Amniotic epithelial cell (primary cell): Measurements from ENCODE around the gene PTH2R.
"Not testable (repeated sequence)": the region's sequence is repeated elsewhere in the genome, so short reads cannot be mapped to it uniquely, and the experiment has no call there.

Experiments used
- DNase-seq: peaks from one replicate; pipeline ENCODE4 v3.0.0-alpha.2; 2010; ENCODE audit warnings: low read depth

PTH2R gene

DNA sequence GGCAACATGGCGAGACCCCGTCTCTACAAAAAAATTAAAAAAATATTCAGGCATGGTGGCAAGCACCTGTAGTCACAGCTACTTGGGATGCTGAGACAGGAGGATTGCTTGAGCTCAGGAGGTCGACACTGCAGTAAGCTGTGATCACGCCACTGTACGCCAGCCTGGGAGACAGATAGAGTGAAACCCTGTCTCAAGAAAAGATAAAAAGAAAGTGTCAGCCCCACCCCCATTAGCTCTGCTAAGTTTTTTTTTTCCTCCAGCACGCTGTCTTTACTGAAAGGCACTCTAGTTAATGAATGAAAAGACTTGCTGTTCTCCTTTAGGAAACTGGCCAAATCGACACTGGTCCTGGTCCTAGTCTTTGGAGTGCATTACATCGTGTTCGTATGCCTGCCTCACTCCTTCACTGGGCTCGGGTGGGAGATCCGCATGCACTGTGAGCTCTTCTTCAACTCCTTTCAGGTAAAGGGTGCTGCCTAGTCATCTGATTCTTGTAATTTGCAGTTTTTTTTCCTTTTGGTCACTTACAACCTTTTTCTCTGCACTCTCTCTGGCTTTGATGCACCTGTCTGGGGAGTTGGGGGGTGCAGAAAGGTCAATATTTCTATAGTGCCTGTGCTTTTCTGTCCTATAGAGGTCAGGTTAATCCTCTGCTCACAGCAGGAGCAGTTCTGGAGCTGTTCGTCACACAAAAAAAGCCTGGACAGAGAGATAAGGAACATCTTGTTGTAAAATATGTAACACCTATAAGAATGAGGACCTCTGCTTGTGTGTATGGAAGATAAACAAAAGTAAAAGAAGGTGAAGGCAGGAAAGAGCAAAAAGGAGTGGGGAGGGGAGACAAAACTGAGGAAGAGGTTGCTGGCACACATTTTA is 82.3 kb downstream of the PTH2R start:
- DNase-seq, result no peak

DNA sequence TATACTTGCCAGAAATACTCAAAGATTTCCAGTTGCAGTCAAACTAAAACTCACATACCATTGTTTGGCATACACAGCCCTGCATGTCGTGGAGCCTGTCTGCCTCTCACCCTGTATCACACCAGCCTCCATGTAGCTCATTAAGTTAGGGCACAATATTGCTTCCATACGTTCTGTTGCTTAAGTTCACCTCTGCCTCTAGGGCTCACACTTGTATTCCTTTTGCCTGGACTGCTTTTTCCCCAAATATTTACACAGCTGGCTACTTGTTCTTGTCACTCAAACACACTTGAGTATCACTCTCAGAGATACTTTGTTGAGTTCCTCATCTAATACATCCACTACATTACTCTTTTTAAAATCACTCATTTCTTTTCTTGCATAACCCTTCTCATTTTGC is 83.1 kb downstream of the PTH2R start:
- no peak for DNase-seq

DNA sequence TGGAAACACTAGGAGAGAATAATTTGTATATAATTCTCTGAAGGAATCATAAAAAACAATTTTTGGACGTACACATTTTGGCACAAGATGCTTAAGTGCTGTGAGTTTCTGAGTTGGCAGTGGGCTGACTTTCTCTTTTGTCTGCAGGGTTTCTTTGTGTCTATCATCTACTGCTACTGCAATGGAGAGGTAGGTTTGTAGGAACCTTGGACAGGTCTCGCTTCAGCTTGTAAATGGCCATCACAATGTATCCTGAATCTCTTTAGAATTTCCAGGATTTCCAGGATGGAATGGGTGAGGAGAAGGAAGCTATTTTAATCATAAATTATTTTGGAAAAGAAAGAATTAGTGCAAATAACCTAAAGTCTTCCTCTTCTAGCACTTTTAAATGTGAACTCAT is 83.9 kb downstream of the PTH2R start:
- DNase-seq, result no peak

DNA sequence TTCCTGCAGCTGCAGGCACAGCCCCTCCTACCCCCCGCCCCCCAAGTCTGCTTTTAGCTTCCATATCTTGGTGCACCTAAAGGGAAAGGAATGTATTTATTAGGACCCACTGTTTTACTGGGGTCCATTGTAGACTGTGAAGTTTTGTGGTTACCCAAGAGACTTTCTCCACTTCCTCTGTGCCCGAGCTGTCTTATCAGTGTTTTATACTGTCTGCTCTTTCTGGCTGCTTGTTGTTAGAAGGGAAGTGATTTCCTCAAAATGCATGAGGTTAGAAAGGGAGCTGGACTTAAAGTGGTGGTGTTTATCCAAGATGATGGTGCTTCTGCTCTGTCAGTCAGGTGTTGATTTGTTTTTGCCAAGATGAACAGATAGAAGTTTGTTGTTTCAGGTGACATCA is 85.0 kb downstream of the PTH2R start:
- no peak for DNase-seq

DNA sequence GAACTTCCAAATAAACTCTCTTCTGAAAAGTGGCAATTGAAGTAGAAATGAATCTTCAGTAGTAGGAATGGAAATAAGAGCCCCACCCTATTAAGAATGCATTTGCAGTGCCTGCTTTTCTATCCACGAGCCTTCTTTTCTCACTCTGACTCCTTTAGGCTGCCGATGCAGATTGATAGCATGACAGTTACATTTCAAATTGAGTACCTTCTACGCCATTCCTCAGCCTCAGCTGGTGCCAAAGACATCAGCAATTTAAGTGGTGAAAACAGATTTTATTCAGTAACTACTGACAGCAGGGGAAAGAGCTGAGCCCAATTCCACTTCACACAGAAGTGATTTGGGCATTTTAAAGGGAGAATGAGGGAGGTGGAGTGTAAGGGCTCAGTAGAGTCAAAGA is 85.5 kb downstream of the PTH2R start:
- DNase-seq, result no peak

DNA sequence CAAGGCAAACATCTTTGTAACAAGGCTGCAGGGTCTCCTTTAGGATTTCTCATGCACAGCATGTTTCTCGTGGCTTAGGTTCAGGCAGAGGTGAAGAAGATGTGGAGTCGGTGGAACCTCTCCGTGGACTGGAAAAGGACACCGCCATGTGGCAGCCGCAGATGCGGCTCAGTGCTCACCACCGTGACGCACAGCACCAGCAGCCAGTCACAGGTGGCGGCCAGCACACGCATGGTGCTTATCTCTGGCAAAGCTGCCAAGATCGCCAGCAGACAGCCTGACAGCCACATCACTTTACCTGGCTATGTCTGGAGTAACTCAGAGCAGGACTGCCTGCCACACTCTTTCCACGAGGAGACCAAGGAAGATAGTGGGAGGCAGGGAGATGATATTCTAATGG is 86.6 kb downstream of the PTH2R start:
- no peak for DNase-seq

DNA sequence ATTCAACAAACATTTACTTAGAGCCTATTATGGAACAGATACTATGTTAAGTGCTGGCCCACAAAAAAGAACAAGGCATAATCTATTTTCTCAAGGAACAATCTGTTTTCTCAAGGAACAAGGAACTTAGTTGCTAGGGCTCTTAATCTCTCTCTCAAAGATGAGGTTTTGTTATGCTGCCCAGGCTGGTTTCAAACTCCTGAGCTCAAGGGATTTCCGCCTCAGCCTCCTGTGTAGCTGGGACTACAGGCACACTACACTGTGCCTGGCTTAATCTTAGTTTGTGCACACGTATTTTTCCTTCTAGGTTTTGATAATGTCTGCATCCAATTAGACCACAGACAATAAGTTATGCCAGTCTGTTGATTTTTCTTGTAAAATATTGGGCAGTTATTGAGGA is 89.5 kb downstream of the PTH2R start:
- no peak for DNase-seq

DNA sequence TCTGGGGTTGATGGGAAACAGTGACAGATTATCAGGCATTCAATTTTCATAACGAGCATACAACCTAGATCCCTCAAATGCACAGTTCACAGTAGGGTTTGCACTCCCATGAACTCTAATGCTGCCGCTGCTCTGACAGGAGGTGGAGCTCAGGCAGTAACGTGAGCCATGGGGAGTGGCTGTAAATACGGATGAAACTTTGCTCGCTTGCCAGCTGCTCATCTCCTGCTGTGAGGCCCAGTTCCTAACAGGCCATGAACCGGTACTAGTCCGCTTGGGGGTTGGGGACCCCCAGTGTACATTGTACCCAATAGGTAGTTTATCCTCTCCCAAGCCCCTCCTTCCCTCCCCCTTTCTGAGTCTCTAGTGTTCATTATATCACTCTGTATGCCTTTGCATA is 94.6 kb downstream of the PTH2R start:
- no peak for DNase-seq

DNA sequence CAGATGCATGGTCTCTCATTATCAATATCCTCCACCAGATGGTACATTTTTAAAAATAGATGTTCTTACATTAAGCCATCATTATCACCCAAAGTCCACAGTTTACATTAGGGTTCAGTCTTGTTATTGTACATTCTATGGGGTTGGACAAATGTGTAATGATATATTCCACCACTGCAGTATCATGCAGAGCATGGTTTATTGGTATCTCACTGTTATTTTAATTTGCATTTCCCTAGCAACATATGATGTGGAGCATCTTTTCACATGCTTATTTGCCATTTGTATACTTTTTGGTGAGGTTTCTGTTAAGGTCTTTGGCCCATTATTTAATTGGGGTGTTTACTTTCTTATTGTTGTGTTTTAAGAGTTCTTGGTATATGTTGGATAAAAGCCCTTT is 95.7 kb downstream of the PTH2R start:
- DNase-seq, result no peak

DNA sequence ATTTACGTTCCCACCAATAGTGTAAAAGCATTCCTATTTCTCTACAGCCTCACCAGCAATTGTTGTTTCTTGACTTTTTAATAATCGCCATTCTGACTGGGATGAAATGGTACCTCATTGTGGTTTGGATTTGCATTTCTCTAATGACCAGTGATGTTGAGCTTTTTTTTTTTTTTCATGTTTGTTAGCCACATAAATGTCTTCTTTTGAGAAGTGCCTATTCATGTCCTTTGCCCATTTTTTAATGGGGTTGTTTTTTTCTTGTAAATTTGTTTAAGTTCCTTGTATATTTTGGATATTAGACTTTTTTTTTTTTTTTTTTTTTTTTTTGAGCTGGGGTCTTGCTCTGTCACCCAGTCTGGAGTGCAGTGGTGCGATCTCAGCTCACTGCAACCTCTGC is 98.8 kb downstream of the PTH2R start:
- not testable (repeated sequence) for DNase-seq

DNA sequence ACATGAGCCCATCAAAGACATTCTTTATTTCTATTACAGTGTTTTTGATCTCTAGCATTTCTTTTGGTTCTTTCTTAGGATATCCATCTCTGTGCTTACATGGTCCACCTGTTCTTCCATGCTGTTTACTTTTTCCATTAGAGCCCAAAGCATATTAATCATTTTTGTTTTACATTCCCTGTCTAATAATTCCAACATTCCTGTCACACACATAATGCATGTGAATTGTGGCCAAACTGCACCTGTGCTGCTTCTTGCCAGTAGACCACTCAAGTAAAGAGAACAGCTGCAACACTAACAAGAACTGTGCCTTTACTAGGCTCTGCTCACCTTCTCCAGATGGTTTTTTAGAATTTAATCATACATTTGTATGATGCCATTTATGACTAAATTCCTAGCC is 103.0 kb downstream of the PTH2R start:
- DNase-seq, result no peak

DNA sequence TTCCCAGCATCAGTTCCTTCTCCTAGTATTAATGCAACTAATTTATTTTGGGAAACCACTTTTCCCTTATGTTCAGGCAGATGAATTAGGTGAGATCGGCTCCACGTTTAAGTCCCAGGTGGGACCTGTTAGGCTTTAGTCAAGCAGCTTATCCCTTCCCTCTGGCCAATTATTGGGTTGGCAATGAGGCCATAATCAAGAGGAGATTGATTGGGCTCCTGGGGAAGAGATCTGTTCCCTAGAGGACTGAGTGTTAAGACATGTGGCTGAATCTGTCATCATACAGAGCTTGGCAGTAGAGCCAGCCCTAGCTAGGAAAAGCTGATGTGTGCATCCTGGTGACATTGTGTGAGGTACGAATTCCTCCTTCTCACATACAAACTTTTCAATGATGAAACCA is 104.4 kb downstream of the PTH2R start:
- DNase-seq, result no peak

DNA sequence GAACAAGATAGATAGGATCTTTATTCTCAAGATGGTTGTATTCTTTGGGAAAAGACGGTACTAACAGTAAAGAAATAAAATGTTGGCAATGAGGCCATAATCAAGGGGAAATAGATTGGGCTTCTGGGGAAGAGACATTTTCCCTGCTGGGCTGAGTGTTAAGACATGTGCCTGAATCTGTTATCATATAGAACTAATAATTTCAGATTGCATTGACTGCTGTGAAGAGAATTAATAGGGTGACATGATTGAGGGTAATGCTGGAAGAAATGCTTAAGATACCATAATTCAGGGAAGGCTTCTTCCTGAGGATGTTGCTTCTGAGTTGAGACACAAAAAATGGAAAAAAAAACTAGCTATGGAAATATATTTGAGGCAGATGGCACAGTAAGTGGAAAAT is 105.0 kb downstream of the PTH2R start:
- no peak for DNase-seq

DNA sequence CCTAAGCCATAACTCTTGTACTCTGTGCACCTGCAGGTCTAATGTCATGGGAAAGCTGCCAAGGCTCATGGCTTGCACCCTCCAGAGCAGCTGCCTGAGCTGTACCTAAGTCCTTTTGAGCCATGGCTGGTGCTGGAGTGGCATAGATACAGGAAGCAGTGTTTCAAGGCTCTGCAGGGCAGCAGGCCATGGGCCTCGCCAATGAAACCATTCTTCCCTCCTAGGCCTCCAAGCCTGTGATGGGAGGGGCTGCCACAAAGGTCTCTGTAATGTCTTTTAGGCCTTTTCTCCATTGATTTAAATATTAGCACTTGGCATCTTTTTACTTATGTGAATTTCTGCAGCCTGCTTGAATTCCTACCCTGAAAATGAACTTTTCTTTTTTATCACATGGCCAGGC is 108.5 kb downstream of the PTH2R start:
- DNase-seq, result no peak

DNA sequence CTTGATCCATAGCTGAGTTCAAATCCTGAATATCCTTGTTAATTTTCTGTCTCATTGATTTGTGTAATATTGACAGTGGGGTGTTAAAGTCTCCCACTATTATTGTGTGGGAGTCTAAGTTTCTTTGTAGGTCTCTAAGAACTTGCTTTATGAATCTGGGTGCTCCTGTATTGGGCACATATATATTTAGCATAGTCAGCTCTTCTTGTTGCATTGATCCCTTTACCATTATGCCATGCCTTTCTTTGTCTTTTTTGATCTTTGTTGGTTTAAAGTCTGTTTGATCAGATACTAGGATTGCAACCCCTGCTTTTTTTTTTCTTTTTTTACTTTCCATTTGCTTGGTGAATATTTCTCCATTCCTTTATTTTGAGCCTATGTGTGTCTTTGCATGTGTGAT is 116.5 kb downstream of the PTH2R start:
- DNase-seq, result not testable (repeated sequence)

DNA sequence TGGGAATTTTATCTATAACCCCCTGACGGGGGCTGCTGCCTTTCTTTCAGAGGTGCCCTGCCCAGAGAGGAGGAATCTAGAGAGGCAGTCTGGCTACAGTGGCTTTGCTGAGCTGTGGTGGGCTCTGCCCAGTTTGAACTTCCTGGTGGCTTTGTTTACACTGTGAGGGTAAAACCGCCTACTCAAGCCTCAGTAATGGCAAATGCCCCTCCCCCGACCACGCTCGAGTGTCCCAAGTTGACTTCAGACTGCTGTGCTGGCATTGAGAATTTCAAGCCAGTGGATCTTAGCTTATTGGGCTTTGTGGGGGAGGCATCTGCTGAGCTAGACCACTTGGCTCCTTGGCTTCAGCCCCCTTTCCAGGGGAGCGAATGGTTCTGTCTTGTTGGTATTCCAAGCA is 118.6 kb downstream of the PTH2R start:
- DNase-seq, result not testable (repeated sequence)

DNA sequence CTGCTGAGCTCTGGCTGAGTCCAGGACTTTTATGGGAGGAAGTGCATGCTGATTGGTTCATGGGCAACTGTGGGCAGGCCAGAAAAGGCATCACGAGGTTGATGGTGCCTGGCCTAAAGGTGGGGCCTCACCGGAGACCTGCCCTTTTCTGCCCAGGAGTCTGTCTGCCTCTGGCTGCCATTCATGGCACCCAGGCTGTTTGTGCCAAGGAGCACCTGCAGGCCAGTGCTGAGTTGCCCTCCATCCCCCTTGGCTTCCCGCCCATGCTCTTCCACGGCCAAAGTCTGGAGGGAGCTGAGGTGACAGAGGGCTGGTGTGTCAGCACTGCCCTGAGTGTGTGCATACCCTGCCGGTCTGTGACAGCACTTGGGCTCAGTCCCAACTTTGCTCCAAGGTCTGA is 123.2 kb downstream of the PTH2R start:
- no peak for DNase-seq

DNA sequence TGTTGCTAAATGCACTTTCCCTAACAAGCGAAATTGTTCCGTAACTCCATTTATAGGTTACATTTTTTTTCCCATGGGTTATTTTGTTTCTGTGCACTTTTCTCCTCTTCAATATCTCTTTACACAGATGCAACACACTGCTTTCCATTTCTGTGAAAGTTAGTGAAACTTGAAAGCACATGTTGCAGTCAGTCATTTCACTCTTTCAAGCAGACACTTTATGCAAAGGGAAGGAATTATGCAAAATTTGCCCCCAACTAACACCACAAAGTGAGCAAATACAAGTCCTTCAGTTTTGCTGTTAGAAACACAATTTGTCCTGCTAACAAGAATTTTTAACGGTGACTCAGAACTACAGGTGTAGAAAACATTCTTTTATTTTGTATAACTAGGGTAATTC is 124.8 kb downstream of the PTH2R start:
- no peak for DNase-seq

DNA sequence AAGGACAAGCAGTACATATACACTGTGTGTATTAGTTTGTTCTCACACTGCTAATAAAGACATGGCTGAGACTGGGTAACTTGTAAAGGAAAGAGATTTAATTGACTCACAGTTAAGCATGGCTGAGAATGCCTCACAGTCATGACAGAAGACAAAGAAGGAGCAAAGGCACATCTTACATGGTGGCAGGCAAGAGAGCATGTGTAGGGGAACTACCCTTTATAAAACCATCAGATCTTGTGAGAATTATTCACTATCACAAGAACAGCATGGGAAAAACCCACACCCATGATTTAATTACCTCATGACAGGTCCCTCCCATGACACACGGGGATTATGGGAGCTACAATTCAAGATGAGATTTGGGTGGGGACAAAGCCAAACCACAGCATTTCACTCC is 129.0 kb downstream of the PTH2R start:
- not testable (repeated sequence) for DNase-seq

DNA sequence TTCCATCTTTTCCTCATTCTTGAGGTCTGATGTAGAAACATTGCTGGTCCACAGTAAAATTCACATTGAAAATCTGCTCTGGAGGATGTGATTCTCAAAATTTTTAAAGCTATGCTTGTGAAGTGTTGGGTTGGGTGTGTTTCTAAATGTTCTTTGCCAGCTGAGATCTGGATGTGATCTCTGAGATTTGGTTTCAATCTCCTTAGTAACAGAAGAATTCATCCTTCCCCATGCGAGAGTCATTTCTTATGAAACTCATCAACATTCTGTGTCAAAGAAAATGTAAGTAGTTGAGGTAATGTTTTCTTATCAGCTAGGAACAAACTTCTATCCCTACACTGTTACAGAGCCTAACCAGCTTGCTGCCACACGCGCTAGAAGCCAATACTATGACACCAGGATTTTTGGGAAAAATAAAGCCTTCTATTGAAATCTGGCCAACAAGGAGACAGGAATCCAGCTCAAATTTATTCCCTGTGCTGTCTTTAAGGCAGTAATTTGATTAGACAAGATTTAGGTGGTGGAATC is 134.9 kb downstream of the PTH2R start:
- DNase-seq, result no peak

DNA sequence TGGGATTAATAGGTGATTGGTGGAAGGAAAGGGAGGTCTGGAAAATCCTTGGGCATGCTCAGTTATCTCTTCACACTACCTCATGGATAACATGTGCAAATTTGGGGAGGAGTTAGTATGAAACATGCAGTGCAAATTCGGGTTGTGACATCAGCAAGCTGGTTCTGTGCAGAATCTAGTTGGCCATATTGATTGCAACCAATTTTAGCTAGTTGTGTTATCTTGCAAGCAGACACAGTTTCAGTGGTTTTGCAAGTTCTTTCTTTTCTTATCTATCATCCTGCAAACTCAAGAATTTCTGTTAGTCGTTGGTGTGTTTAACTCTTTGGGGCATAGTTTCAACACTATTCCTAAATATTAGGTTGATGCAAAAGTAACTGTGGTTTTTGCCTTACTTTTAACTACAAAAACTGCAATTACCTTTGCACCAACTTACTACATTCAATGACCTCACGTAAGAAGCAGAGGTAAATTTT is 135.4 kb downstream of the PTH2R start:
- DNase-seq, result no peak

DNA sequence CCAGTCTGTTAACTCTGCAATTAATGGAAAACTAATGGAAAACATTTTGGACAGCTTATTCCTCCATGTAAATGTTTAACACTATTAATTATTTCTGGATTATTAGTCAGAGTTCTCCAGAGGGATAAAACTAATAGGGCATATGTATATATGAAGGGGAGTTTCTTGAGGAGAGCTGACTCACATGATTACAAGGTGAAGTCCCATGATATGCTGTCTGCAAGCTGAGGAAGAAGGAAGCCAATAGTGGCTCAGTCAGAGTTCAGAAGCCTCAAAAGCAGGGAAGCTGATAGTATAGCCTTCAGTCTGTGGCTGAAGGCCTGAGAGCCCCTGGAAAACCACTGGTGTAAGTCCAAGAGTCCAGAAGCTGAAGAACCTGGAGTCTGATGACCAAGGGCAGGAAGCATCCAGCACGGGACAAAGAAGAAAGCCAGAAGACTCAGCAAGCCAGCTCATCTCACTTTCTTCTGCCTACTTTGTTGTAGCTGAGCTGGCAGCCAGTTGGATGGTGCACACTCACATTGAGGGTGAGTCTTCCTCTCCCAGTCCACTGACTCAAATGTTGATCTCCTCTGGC is 136.0 kb downstream of the PTH2R start:
- DNase-seq, result no peak
